GM21528 (cell line): ENCODE results near the gene GLI3.

ENCODE experiments used
- ATAC-seq: cut with Tn5 transposase; IDR thresholded peaks from one replicate; pipeline ENCODE4 v1.9.1; 2021; ENCODE audit warnings: mild to moderate bottlenecking, moderate library complexity; ENCODE audit not compliant: unreplicated experiment, low FRiP score

Gene GLI3

DNA sequence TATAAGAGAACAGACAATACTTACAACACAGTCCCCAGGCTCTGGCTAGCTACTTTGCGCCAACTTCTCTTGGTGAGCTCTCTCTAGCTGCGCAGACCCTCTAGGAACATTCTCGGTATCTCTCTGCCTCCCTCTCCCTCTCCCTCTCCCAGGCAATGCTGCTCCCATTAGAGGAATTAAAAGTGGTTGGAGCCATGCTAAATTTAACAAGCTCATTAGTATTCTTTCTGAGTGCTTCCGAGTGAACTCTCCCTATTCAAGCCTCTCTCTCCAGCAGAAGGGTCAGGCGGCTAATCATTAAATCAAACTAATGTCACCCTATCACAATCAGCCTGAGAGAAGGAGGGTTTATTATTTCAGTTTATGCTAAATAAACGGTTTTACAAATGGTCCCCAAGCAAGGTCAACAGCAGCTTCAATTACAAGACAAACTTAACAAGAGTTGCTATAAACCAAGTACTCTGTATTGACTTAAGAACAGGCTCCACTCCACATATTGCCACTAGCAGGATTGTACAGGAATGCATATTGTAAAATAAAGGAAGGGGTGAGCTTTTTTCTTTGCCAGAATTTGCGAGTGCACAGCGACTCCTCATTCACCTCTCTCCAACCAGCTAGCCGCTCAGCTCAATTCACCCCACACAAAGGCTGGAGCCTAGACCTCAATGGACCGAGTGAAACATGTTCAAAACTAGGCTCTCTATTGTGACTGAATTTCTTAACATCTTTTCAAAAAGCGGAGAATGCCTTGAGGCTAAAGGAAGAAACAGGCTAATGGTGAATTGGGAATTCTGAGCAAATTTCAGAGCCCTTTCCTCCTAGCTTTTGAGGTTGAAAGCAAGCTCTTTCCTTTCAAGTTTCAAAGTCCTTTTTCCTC is 84.4 kb downstream of the GLI3 start:
- no peak for ATAC-seq

DNA sequence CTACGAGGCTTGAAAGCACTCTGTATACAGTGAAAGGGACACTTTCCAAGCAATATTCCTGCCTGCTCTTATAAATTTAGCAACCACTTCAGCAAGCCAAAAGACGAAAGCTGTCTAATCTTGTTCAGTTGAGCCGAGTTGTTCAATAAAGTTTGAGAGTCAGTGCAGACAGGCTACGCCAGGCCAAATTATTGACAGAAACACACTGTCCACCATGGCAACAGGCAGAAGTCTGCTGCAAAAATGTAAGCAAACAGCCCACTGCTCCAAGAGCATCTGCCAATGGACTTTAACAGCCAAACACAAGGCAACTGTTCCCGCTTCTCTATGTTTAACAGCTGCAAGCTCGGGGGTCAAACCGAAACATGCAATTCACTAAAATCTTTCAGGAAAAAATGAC is 85.7 kb downstream of the GLI3 start:
- no peak for ATAC-seq

- ATAC-seq = no peak
These were observed 91.5 kb downstream of the GLI3 start for GRCh38 chr7:42145539-42145938.

DNA sequence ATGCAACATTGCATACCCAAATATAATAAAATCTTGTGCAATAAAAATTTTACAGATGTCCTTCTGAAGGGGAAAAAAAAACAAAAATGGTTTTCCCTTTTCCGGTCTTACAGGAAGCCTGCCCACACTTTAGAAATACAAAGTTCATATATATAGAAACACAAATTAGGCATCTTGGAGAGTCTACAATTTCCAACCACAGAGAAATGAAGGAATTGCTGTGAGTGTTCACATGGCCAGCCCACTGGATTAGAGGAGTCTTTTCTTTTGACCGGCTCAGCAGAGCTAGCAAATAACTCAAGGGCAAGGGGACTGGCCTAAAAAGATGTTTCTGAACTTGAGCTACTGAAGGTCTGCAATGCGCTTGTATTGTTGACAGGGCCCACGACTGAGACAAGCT is 92.4 kb downstream of the GLI3 start:
- no peak for ATAC-seq

DNA sequence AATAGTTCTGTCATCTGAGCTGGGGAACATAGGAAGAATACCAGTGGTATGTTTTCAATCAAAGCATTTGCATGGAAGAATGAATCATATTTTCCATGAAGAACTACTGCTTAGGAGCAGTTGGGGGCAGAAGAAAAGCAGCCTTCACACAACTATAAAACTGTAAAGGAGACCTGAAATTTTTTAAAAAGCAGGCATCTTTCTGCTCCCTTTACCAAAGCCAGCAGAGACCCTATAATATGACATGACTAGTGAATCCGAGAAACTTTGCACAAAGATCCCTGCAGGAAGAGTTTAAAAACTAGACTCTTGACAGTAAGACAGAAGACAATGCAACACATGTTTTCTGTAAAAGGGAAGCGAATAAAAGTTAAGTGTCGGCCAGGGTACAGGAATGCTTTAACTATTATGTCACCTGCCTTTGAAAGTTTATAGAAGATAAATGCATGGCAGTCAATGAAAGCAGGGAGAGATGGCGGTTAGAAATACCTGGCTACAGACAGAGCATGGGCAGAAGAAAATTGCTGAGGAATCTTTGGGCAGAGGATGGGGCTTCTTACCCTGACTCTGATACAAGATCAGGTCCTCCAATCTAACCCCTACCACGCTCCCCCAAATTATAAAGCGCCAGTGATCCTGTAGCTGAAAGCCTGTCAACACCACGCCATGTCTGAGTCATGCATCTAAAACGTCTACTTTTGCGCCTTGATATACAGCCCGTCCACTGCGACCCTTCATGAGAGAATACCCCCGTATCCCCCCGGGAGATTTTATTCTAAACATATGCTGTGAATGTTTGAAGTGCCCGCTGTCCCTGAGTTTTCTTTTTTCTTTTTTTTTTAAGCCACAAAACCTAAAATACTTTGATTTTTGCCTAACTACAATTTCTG is 93.1 kb downstream of the GLI3 start:
- ATAC-seq = no peak

- ATAC-seq = no peak
These were observed 94.9 kb downstream of the GLI3 start for GRCh38 chr7:42142089-42142488.

GRCh38 chr7:42139751-42140150 is 97.3 kb downstream of the GLI3 start:
- ATAC-seq = no peak

GRCh38 chr7:42138691-42139090 is 98.3 kb downstream of the GLI3 start:
- no peak for ATAC-seq

GRCh38 chr7:42137941-42138340 is 99.1 kb downstream of the GLI3 start:
- no peak for ATAC-seq

GRCh38 chr7:42137431-42137830 is 99.6 kb downstream of the GLI3 start:
- no peak for ATAC-seq

- no peak for ATAC-seq
These were observed 101.3 kb downstream of the GLI3 start for GRCh38 chr7:42135728-42136127.

- ATAC-seq = no peak
These were observed 102.6 kb downstream of the GLI3 start for GRCh38 chr7:42134276-42134876.

GRCh38 chr7:42133321-42133720 is 103.7 kb downstream of the GLI3 start:
- no peak for ATAC-seq

DNA sequence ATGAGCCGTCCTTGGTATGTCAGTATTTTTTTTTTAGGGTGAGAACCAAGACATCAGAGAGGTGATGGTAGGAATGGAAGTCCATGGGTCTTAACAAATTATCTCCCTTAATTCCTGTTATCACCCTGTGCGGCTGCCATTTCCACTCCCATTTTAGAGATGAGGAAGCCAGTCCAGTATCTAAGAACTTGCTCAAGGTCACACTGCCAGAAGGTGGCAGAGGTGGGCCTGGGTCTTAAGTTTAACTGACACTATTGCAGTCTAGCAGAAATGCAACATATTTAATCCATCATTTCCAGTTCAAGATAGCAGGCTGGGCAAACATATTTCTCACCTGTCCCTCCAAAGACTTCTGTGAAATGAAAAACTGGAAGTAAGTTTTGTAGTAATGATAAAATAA is 108.3 kb downstream of the GLI3 start:
- no peak for ATAC-seq

GRCh38 chr7:42127232-42127622 is 109.8 kb downstream of the GLI3 start:
- ATAC-seq = no peak

GRCh38 chr7:42126475-42127231 is 110.4 kb downstream of the GLI3 start:
- no peak for ATAC-seq

DNA sequence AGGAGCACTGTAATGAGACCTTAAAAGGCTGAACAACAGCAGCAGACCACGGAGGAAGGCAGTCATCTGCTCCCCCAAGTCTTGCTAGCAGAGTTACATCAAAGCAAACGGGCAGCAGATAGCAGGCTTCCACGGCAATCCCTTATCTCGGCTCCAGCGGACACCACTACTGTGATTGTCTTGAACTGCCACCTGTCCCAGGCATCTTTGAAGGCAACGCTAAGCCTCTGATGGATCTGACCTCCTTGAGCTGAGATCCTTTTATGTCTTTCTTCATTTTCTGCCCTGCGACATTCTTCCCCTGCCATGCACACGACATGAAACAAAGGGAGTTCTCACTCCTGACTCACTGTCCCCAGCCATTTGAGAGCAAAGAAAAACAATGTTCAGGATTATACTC is 111.7 kb downstream of the GLI3 start:
- no peak for ATAC-seq

- no peak for ATAC-seq
These were observed 113.3 kb downstream of the GLI3 start for GRCh38 chr7:42123716-42124115.

DNA sequence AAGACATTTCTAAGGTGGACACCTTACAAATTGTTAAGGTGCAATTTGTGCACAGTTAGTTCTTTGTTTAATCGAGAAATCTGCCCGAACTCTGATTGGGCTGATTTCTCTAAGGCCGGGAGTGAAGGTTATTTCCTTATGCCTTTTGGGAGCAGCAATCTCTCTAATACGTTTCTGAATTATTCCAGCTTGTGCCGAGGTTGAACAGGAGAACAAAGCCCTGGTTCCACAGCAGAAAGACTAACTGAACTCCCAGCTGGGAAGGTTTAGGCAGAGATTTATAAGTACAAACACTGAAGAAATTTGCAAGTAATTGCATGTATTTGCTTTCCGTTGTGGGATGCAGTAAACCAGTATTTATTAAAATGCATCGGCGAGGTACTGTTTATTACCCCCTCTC is 116.8 kb downstream of the GLI3 start:
- no peak for ATAC-seq

DNA sequence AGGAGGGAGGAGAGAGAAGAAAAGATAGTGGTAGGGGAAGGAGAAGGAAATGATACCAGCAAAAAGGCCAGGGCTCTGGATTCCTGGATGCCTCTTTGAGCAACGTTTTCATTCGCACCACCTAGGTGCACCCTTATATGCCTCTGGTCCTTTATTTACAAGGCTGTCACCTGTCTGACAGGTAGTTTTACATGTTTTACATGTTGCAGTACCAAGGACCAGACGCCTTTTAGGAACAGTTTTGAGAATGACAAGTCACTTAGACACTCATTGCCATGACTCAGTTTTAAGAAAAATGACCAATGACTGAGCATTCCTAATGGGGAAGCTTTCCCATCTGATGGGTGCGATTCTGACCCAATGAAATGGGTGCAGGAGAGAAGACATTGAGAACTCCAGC is 119.8 kb downstream of the GLI3 start:
- no peak for ATAC-seq
